Measurements from ENCODE around the gene SLC16A13.
"Not testable (repeated sequence)": the region's sequence is repeated elsewhere in the genome, so short reads cannot be mapped to it uniquely, and the experiment has no call there.

GRCh38 chr17:7046725-7047397 lies 11.0 kb downstream of the SLC16A13 start:
- not testable (repeated sequence) for TF ChIP-seq POLR2A (IDR thresholded peaks at IDR 0.05; ENCODE audit: low read length); GATA1 (IDR thresholded peaks at IDR 0.05; ENCODE audit: low read depth, low read length)
